Measurements from ENCODE around the gene CCL16.

DNA sequence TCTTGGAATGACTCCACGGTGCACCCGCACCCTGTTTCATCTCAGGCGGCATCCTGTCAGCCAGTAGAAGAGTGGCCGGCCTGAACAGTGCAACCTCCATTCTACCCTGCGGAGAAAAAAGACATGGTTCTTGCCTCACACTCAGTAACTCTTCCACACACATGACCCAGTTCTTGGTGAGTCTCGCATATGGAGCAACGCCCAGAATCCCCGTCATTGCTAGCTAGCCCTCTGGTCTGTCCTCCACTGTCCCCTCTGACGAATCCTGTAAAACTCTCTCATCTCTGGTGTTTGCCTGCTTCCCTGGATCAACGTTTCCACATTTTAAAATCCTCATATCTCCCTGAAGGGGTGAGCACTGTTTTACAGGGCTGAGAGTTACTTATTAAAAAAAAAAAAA lies 46.5 kb downstream of the CCL16 start:
- TF ChIP-seq, protein P1, sequence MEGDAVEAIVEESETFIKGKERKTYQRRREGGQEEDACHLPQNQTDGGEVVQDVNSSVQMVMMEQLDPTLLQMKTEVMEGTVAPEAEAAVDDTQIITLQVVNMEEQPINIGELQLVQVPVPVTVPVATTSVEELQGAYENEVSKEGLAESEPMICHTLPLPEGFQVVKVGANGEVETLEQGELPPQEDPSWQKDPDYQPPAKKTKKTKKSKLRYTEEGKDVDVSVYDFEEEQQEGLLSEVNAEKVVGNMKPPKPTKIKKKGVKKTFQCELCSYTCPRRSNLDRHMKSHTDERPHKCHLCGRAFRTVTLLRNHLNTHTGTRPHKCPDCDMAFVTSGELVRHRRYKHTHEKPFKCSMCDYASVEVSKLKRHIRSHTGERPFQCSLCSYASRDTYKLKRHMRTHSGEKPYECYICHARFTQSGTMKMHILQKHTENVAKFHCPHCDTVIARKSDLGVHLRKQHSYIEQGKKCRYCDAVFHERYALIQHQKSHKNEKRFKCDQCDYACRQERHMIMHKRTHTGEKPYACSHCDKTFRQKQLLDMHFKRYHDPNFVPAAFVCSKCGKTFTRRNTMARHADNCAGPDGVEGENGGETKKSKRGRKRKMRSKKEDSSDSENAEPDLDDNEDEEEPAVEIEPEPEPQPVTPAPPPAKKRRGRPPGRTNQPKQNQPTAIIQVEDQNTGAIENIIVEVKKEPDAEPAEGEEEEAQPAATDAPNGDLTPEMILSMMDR (conservative IDR thresholded peaks at IDR 0.05; ENCODE audit: low read length): no peak
- TF ChIP-seq EZH2phosphoT487 (IDR thresholded peaks at IDR 0.05; ENCODE audit: borderline replicate concordance, low read depth, low read length): no peak
